ENCODE results near the gene TNNT1. TPM values are rescaled to one million over a fixed set of nuclear protein-coding genes. Genes with fewer than 3 reads are reported as not detected.

The TNNT1 gene
- total RNA-seq, 1 donor from 2014 or later, result not detected

GRCh38 chr19:55106591-55106990, 42.4 kb downstream of the TNNT1 start:
- Mint-ChIP-seq H3K36me3 (ENCODE audit: unreplicated experiment) (peaks cover 37% of the 10 kb centered on the region), H3K4me1 (ENCODE audit: unreplicated experiment) (peaks cover 8% of the 10 kb centered on the region), H3K9me3 (ENCODE audit: unreplicated experiment) (no peaks in the 10 kb centered on the region), H3K27ac (ENCODE audit: unreplicated experiment) (peak overlapping the region; percentile 25), H3K27me3 (ENCODE audit: unreplicated experiment) (no peaks in the 10 kb centered on the region), H3K4me3 (ENCODE audit: unreplicated experiment) (no peak overlapping the region)
- TF ChIP-seq CTCF (IDR thresholded peaks at IDR 0.05), result no peak
- DNase-seq (ENCODE audit: extremely low spot score, unreplicated experiment), result no peak

GRCh38 chr19:55105237-55105636, 43.8 kb downstream of the TNNT1 start:
- Mint-ChIP-seq H3K4me1 (ENCODE audit: unreplicated experiment) (peaks cover 4% of the 10 kb centered on the region), H3K27ac (ENCODE audit: unreplicated experiment) (no peak overlapping the region), H3K9me3 (ENCODE audit: unreplicated experiment) (no peaks in the 10 kb centered on the region), H3K27me3 (ENCODE audit: unreplicated experiment) (no peaks in the 10 kb centered on the region), H3K36me3 (ENCODE audit: unreplicated experiment) (peaks cover 36% of the 10 kb centered on the region), H3K4me3 (ENCODE audit: unreplicated experiment) (no peak overlapping the region)
- DNase-seq (ENCODE audit: extremely low spot score, unreplicated experiment), result no peak
- no peak for TF ChIP-seq CTCF (IDR thresholded peaks at IDR 0.05)

GRCh38 chr19:55103190-55103589, 45.8 kb downstream of the TNNT1 start:
- no peak for DNase-seq (ENCODE audit: extremely low spot score, unreplicated experiment)
- H3K36me3 Mint-ChIP-seq (ENCODE audit: unreplicated experiment), result peaks cover 28% of the 10 kb centered on the region
- TF ChIP-seq CTCF (IDR thresholded peaks at IDR 0.05), result no peak

GRCh38 chr19:55101261-55101660, 47.7 kb downstream of the TNNT1 start:
- Mint-ChIP-seq H3K9me3 (ENCODE audit: unreplicated experiment) (no peaks in the 10 kb centered on the region), H3K36me3 (ENCODE audit: unreplicated experiment) (peaks cover 23% of the 10 kb centered on the region), H3K4me3 (ENCODE audit: unreplicated experiment) (no peak overlapping the region), H3K27ac (ENCODE audit: unreplicated experiment) (no peak overlapping the region), H3K4me1 (ENCODE audit: unreplicated experiment) (peaks cover 2% of the 10 kb centered on the region), H3K27me3 (ENCODE audit: unreplicated experiment) (no peaks in the 10 kb centered on the region)
- DNase-seq (ENCODE audit: extremely low spot score, unreplicated experiment), result no peak
- no peak for TF ChIP-seq CTCF (IDR thresholded peaks at IDR 0.05)

More at GRCh38 chr19:55103190-55103589, 45.8 kb downstream of the TNNT1 start:
- Mint-ChIP-seq H3K27ac (ENCODE audit: unreplicated experiment) (no peak overlapping the region), H3K27me3 (ENCODE audit: unreplicated experiment) (no peaks in the 10 kb centered on the region), H3K9me3 (ENCODE audit: unreplicated experiment) (no peaks in the 10 kb centered on the region), H3K4me1 (ENCODE audit: unreplicated experiment) (peaks cover 2% of the 10 kb centered on the region), H3K4me3 (ENCODE audit: unreplicated experiment) (no peak overlapping the region)

GRCh38 chr19:55099557-55100506, 49.2 kb downstream of the TNNT1 start:
- Mint-ChIP-seq H3K9me3 (ENCODE audit: unreplicated experiment) (no peaks in the 10 kb centered on the region), H3K4me3 (ENCODE audit: unreplicated experiment) (no peak overlapping the region), H3K4me1 (ENCODE audit: unreplicated experiment) (peaks cover 2% of the 10 kb centered on the region), H3K27ac (ENCODE audit: unreplicated experiment) (no peak overlapping the region), H3K36me3 (ENCODE audit: unreplicated experiment) (peaks cover 23% of the 10 kb centered on the region), H3K27me3 (ENCODE audit: unreplicated experiment) (no peaks in the 10 kb centered on the region)
- TF ChIP-seq CTCF (IDR thresholded peaks at IDR 0.05), result peak; percentile 13
- DNase-seq (ENCODE audit: extremely low spot score, unreplicated experiment), result no peak

Data from osteocyte (in vitro differentiated cells).